OCI-LY1 (cell line): ENCODE measurements around the gene C22orf15.

ENCODE experiments used
- H2AFZ ChIP-seq: fragments of 200-600 bp; sonication (generic), shearing (Covaris generic); 2 replicates; pipeline ENCODE4 v1.6.0; 2014; ENCODE audit warnings: antibody characterized with exemption, mild to moderate bottlenecking, low read length
- H3F3A ChIP-seq: fragments of 200-600 bp; sonication (generic), shearing (Covaris generic); 2 replicates; pipeline ENCODE4 v1.6.0; 2014; ENCODE audit warnings: mild to moderate bottlenecking, antibody characterized with exemption, low read length, moderate library complexity; ENCODE audit not compliant: insufficient read depth
- H3K27ac ChIP-seq: fragments of 200-600 bp; sonication (generic); 2 replicates; pipeline ENCODE4 v1.5.1; 2014; ENCODE audit warnings: low read length, mixed run types, mild to moderate bottlenecking, low read depth; ENCODE audit not compliant: poor library complexity, severe bottlenecking
- H3K27me3 ChIP-seq: fragments of 200-600 bp; sonication (generic); 2 replicates; pipeline ENCODE4 v1.6.0; 2014; ENCODE audit warnings: antibody characterized with exemption, mild to moderate bottlenecking, low read length, moderate library complexity; ENCODE audit not compliant: insufficient read depth
- H3K36me3 ChIP-seq: fragments of 200-600 bp; sonication (generic); 2 replicates; pipeline ENCODE4 v1.6.1; 2014; ENCODE audit warnings: mild to moderate bottlenecking, antibody characterized with exemption, low read length, moderate library complexity, mixed read lengths; ENCODE audit not compliant: insufficient read depth
- H3K4me1 ChIP-seq: fragments of 200-600 bp; sonication (generic); 2 replicates; pipeline ENCODE4 v1.5.1; 2014; ENCODE audit warnings: mild to moderate bottlenecking, low read length, moderate library complexity; ENCODE audit not compliant: insufficient read depth, severe bottlenecking
- H3K4me2 ChIP-seq: fragments of 200-600 bp; sonication (generic), shearing (Covaris generic); 2 replicates; pipeline ENCODE4 v1.6.1; 2014; ENCODE audit warnings: low read length
- H3K4me3 ChIP-seq: fragments of 200-600 bp; sonication (generic); 2 replicates; pipeline ENCODE4 v1.5.1; 2014; ENCODE audit warnings: low read length, low read depth, mild to moderate bottlenecking, mixed read lengths; ENCODE audit not compliant: poor library complexity, severe bottlenecking
- H3K79me2 ChIP-seq: fragments of 200-600 bp; shearing (Covaris generic); 2 replicates; pipeline ENCODE4 v1.6.1; 2016; ENCODE audit warnings: mixed run types, low read length, mixed read lengths; ENCODE audit not compliant: insufficient read depth
- H3K9ac ChIP-seq: fragments of 200-600 bp; sonication (generic), shearing (Covaris generic); 2 replicates; pipeline ENCODE4 v1.6.1; 2014; ENCODE audit warnings: mild to moderate bottlenecking, low read length, mixed read lengths
- H3K9me2 ChIP-seq: fragments of 200-600 bp; sonication (generic), shearing (Covaris generic); 2 replicates; pipeline ENCODE4 v1.6.1; 2014; ENCODE audit warnings: low read depth, mild to moderate bottlenecking, low read length, mixed read lengths
- H3K9me3 ChIP-seq: fragments of 200-600 bp; shearing (Covaris generic); 2 replicates; pipeline ENCODE4 v1.6.1; 2014; ENCODE audit warnings: low read length, mixed read lengths
- H4K20me1 ChIP-seq: fragments of 200-600 bp; sonication (generic), shearing (Covaris generic); 2 replicates; pipeline ENCODE4 v1.6.0; 2016; ENCODE audit warnings: mild to moderate bottlenecking, low read length; ENCODE audit not compliant: insufficient read depth
- CTCF ChIP-seq: fragments of 200-600 bp; sonication (generic), shearing (Covaris generic); IDR thresholded peaks from 2 replicates; pipeline ENCODE4 v1.5.1; 2017; ENCODE audit warnings: mild to moderate bottlenecking, antibody characterized with exemption, low read length, moderate library complexity, mixed read lengths
- EZH2 ChIP-seq: fragments of 200-600 bp; sonication (generic), shearing (Covaris generic); IDR thresholded peaks from 2 replicates; pipeline ENCODE4 v1.8.0; 2017; ENCODE audit warnings: borderline replicate concordance, mixed run types, mild to moderate bottlenecking, antibody characterized with exemption, low read length, moderate library complexity, mixed read lengths

The C22orf15 gene

GRCh38 chr22:23787910-23788309 lies 25.1 kb downstream of the C22orf15 start:
- Histone ChIP-seq H3K4me2 (peak overlapping the region; percentile 83), H2AFZ (no peak overlapping the region), H3F3A (no peaks in the 10 kb centered on the region), H4K20me1 (no peaks in the 10 kb centered on the region), H3K27ac (peak overlapping the region; percentile 6), H3K79me2 (peaks cover 47% of the 10 kb centered on the region), H3K9me3 (no peaks in the 10 kb centered on the region), H3K4me1 (peaks cover 34% of the 10 kb centered on the region), H3K4me3 (peak overlapping the region; percentile 73), H3K9ac (peak overlapping the region; percentile 90), H3K9me2 (no peaks in the 10 kb centered on the region), H3K36me3 (peaks cover 18% of the 10 kb centered on the region), H3K27me3 (no peaks in the 10 kb centered on the region)
- TF ChIP-seq CTCF: no peak
- no peak for TF ChIP-seq EZH2

- TF ChIP-seq EZH2 (no peak), CTCF (no peak)
- no peaks in the 10 kb centered on the region for H4K20me1 ChIP-seq
- H3K27me3 ChIP-seq: no peaks in the 10 kb centered on the region
- H3K9me2 ChIP-seq: no peaks in the 10 kb centered on the region
- H3K36me3 ChIP-seq: peaks cover 30% of the 10 kb centered on the region
- no peak overlapping the region for H3K9ac ChIP-seq
- H2AFZ ChIP-seq: no peak overlapping the region
- no peak overlapping the region for H3K4me3 ChIP-seq
- H3K9me3 ChIP-seq: no peaks in the 10 kb centered on the region
- no peak overlapping the region for H3K27ac ChIP-seq
- peaks cover 47% of the 10 kb centered on the region for H3K79me2 ChIP-seq
- peaks cover 34% of the 10 kb centered on the region for H3K4me1 ChIP-seq
- H3K4me2 ChIP-seq: peak overlapping the region; percentile 19; the same call in 1 of the 2 replicates
- no peaks in the 10 kb centered on the region for H3F3A ChIP-seq
These were observed 26.3 kb downstream of the C22orf15 start for GRCh38 chr22:23789121-23789520.

- H3K27ac ChIP-seq: no peak overlapping the region
- peaks cover 34% of the 10 kb centered on the region for H3K4me1 ChIP-seq
- TF ChIP-seq EZH2 (no peak), CTCF (peak; percentile 43; the same call in 1 of the 2 replicates)
- no peaks in the 10 kb centered on the region for H3K9me2 ChIP-seq
- H3K4me2 ChIP-seq: peak overlapping the region; percentile 19; the same call in 1 of the 2 replicates
- H3K9me3 ChIP-seq: no peaks in the 10 kb centered on the region
- peaks cover 47% of the 10 kb centered on the region for H3K79me2 ChIP-seq
- H4K20me1 ChIP-seq: no peaks in the 10 kb centered on the region
- H3F3A ChIP-seq: no peaks in the 10 kb centered on the region
- H3K27me3 ChIP-seq: no peaks in the 10 kb centered on the region
- peaks cover 35% of the 10 kb centered on the region for H3K36me3 ChIP-seq
- H3K9ac ChIP-seq: no peak overlapping the region
- H3K4me3 ChIP-seq: no peak overlapping the region
- H2AFZ ChIP-seq: no peak overlapping the region
These were observed 26.8 kb downstream of the C22orf15 start for GRCh38 chr22:23789638-23790037.
